ENCODE measurements around the gene CRYAA.

Gene CRYAA

DNA sequence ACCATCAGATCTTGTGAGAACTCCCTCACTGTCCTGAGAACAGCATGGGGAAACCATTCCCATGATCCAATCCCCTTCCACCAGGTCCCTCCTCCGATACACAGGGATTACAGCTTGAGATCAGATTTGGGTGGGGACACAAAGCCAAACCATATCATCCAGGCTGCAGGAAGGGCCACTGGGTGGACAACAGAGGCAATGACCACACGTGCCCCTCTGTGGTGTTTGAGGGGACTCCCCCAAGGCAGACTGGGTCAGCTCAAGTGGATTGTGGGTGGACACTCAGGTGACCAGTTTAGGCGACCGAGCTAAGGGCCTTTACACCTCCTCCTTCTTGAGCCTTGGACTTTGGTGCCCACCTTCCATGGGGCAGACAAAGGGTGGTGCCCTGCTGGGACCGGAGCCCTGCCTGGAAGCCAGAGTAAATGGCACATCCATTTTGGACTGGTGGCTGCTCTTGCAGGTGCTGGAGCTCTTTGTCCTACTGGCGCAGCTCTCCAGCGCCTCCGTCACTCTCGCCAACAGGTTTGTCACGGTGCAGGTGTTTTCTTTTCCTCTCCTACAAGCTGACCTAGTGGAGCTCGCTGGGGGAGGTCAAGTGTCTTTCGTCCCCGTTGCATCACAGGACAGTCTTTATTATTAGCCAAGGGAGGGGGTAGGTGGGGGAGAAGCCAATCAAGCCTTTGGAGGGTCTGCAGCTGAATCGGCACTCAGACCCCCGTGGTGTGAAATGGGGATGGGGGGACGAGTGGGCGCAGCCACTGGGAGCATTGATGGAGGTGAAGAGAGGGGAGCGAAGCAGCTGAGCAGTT is 37.6 kb downstream of the CRYAA start:
- H3K27ac ChIP-seq = no peak overlapping the region
- TF ChIP-seq, protein P1, sequence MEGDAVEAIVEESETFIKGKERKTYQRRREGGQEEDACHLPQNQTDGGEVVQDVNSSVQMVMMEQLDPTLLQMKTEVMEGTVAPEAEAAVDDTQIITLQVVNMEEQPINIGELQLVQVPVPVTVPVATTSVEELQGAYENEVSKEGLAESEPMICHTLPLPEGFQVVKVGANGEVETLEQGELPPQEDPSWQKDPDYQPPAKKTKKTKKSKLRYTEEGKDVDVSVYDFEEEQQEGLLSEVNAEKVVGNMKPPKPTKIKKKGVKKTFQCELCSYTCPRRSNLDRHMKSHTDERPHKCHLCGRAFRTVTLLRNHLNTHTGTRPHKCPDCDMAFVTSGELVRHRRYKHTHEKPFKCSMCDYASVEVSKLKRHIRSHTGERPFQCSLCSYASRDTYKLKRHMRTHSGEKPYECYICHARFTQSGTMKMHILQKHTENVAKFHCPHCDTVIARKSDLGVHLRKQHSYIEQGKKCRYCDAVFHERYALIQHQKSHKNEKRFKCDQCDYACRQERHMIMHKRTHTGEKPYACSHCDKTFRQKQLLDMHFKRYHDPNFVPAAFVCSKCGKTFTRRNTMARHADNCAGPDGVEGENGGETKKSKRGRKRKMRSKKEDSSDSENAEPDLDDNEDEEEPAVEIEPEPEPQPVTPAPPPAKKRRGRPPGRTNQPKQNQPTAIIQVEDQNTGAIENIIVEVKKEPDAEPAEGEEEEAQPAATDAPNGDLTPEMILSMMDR (conservative IDR thresholded peaks at IDR 0.05) = no peak

DNA sequence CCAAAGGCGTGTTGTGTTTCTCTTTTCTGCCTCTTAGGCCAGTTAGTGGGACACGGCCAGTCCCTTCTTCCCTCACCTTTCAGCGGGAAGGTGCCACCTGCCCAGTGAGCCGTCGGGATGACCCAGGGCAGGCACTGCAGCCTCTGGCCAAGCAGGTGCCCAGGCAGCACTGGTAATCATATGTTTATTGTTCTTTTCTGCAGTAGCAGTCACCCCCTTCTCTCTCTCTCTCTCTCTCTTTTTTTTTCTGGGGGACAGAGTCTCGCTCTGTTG is 38.2 kb downstream of the CRYAA start:
- H3K27ac ChIP-seq = no peak overlapping the region
- TF ChIP-seq, protein P1 (conservative IDR thresholded peaks at IDR 0.05) = no peak

DNA sequence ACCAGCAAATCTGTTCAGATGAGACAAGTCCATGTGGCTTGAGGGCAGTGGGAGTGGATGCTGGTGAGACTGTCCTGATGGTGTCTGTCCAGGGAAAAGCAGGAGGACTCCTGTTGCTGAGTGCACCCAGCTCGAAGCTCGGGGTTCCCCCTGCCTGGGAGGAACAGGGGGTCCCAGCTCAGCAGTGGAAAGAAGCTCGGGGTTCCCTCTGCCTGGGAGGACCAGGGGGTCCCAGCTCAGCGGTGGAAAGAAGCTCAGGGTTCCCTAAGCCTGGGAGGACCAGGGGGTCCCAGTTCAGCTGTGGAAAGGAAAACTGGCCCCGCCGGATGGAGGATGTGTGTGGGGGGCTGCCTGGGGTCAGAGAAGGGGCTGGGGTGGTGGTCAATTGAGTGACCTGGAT is 39.1 kb downstream of the CRYAA start:
- no peak overlapping the region for H3K27ac ChIP-seq
- TF ChIP-seq, protein P1 (conservative IDR thresholded peaks at IDR 0.05) = no peak

DNA sequence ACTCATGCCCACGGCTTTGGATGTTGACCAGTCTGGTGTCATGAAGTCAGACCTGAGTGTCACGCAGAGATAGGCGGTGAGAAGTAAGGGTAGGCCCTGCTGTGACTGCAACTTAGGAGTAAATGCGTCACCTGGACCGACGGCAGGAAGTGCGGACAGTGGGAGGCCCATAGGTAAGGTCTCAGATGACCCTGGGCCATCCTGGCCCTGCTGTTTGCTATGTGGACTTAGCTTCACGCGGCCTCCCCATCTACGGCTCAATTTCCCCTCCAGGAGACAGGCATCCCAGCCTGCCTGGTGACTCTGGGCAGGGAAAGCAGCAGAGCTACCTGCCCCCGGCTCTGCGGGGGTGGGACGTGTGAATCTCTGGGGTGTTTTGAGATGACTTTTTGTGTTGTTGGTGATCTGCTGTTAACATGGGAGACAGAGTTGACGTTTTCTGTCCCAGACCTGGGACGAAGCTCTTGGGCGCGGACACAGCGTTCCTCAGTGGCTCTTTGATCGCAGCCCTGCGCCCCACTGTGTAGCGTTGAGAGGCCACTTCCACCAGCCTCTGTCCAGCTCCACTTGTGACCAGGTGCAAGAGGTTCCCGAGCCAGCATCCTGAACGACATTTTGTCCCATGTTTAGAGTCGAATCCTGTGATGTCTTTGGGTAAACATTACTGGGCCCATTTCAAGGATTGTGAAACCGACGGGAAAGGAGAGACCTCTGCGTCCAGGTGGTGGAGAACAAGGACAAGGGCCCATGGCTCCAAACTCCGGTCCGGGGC is 39.9 kb downstream of the CRYAA start:
- no peak overlapping the region for H3K27ac ChIP-seq
- TF ChIP-seq, protein P1 (conservative IDR thresholded peaks at IDR 0.05) = no peak

DNA sequence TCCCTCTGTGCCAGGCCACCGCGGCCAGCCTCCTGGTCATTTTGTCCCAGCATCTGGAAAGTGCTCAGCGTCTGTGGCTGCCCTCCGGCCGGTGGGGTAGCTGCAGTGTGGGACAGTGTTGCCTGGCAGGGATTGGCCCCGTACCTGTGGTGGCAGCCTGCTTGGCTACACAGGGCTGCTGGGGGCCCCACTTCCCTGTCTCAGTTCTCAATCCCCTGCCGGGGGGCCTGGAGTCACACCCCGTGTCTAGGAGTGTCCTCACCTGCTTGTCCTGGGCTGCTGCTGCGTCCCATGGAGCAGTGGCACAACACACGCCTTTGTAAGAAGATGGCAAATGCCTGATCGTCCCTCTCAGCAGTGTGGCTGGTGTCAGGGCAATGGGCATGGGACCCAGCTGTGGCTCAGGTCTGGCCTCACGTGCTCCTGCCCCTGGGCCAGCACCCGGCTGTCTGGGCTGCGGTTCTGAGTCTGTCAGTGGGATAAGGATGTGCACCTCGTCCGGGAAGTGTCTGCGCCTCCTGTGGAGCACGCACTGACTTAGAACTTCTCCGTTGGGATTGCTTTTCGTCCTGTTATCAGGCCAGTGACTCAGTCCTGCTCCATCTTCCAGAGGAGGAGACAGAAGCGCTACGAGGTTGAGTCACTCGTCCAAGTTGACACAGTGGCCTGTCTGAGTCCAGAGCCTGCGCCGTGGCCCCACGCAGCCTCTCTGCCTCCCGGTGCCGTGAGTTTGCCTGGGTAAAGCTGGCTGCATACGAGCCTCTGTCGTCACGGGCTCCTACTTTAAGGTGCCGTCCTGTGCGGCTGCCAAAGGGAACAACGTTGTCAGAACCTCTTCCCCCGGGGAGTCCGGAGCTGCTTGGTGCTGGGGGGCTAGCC is 41.0 kb downstream of the CRYAA start:
- no peak overlapping the region for H3K27ac ChIP-seq
- TF ChIP-seq, protein P1 (conservative IDR thresholded peaks at IDR 0.05) = no peak

DNA sequence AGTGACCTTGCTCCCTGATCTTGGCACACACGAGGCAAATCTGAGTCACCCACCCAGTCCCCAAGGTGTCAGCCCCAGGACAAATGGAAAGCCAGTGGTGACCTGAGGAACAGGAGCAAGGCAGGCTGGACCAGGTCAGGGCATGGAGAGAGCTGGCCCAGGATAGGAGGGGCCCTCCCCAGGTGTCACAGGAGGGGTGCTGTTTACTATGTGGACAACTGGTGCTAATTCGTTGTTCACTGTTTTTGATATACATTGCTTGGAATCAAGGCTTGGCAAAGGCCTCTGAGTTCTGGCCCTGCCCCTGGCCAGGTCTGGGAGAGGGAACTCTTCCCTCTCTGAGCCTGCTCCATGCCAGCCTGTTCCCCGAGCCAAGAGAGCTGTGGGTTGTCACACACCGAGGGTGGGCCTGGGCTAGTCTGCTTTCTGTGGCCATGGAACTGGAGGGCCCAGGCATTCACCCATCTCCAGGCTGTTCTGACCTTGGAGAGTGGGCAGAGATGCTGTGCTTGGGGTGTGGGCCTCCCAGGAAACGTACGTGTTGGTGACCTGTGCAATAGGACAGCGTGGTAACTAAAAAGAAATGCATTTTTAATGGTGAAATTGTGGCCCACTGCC is 41.8 kb downstream of the CRYAA start:
- H3K27ac ChIP-seq = no peak overlapping the region
- TF ChIP-seq, protein P1 (conservative IDR thresholded peaks at IDR 0.05) = no peak

Data from VCaP (cell line).